NB4 (cell line): ENCODE measurements around the gene EFHC2.

Experiments
- DNase-seq: peaks from one replicate; pipeline ENCODE4 v3.0.0; 2010; ENCODE audit warnings: low read depth
- H3K4me3 ChIP-seq: one replicate; pipeline ENCODE4 v1.5.1; 2011; ENCODE audit warnings: mild to moderate bottlenecking, low read depth, low read length, moderate library complexity
- MYC ChIP-seq: IDR thresholded peaks from 2 replicates; pipeline ENCODE4 v1.6.1; 2011; ENCODE audit warnings: low read depth, low read length
- POLR2A ChIP-seq: IDR thresholded peaks from 2 replicates; pipeline ENCODE4 v1.6.1; 2011; ENCODE audit warnings: mild to moderate bottlenecking; ENCODE audit not compliant: insufficient read length; ENCODE audit errors: extremely low read depth
- TF ChIP-seq, protein P1 (sequence below): IDR thresholded peaks from one replicate; pipeline ENCODE4 v1.5.1; 2012; ENCODE audit warnings: low read depth, low read length
- TF ChIP-seq, protein P2 (sequence below): IDR thresholded peaks from 2 replicates; pipeline ENCODE4 v1.6.1; 2011; ENCODE audit warnings: low read depth, low read length

Gene EFHC2

DNA sequence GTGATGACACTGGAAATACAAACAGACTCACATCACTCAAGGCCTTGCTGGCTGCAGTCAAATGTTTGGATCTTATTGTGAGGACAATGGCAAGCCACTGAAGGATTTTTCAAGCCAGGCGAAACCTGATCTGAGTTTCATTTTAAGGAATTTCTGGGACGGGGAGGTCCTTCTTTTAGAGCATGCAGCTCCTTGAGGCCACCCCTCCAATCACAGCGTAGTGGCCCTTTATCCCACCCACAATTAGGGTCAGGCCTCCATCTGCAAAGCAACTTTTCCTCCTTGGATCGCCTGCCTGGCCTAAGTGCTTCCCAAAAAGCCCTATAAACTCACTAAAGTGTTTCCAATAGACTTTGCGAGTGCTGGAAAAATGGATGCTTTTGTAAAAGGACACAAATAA is 115.5 kb downstream of the EFHC2 start:
- H3K4me3 ChIP-seq: no peak overlapping the region
- DNase-seq: no peak
- TF ChIP-seq POLR2A (no peak), MYC (no peak)

DNA sequence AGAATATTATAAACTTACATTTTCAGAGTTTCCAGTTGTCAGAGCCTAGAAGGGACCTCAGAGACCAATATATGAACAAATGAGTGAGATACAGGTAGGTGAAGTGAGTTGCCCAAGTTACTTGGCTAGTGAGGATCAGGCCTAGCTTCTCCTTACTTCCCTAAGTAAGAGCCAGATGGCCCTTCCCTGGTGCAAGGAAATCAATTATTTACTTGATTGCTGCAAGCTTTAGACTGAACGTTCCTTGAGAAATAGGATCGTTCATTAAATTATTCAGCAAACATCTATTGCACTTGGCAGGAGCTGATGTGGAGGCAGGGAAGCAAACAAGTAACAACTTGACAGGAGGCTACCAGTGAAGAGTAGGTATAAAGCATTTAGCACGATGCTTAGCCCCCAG is 117.8 kb downstream of the EFHC2 start:
- TF ChIP-seq POLR2A (no peak), MYC (no peak)
- TF ChIP-seq, protein P1, sequence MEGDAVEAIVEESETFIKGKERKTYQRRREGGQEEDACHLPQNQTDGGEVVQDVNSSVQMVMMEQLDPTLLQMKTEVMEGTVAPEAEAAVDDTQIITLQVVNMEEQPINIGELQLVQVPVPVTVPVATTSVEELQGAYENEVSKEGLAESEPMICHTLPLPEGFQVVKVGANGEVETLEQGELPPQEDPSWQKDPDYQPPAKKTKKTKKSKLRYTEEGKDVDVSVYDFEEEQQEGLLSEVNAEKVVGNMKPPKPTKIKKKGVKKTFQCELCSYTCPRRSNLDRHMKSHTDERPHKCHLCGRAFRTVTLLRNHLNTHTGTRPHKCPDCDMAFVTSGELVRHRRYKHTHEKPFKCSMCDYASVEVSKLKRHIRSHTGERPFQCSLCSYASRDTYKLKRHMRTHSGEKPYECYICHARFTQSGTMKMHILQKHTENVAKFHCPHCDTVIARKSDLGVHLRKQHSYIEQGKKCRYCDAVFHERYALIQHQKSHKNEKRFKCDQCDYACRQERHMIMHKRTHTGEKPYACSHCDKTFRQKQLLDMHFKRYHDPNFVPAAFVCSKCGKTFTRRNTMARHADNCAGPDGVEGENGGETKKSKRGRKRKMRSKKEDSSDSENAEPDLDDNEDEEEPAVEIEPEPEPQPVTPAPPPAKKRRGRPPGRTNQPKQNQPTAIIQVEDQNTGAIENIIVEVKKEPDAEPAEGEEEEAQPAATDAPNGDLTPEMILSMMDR: no peak
- TF ChIP-seq, protein P2, sequence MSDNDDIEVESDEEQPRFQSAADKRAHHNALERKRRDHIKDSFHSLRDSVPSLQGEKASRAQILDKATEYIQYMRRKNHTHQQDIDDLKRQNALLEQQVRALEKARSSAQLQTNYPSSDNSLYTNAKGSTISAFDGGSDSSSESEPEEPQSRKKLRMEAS: no peak
- no peak for DNase-seq
- no peak overlapping the region for H3K4me3 ChIP-seq

DNA sequence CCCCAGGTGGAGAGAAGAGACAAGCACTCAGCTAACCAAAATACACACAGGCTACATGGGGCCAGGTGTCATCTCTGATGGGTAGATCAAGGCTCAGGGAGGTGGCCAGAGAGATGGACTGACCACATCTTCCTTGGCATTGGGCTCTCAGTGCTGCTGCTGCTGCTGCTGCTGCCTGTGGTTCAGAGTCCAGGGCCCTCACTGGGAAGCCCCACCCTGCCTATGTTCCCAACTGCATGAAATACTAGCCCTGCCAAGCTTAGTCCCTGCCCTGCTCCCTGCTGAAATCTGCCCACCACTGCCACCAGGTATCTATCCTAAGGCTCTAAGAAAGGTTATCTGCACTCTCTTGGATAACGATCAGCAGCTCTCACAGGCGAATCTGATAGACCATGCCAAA is 118.7 kb downstream of the EFHC2 start:
- DNase-seq: no peak
- TF ChIP-seq, protein P1: no peak
- TF ChIP-seq MYC (no peak), POLR2A (no peak)
- TF ChIP-seq, protein P2: no peak
- H3K4me3 ChIP-seq: no peak overlapping the region

DNA sequence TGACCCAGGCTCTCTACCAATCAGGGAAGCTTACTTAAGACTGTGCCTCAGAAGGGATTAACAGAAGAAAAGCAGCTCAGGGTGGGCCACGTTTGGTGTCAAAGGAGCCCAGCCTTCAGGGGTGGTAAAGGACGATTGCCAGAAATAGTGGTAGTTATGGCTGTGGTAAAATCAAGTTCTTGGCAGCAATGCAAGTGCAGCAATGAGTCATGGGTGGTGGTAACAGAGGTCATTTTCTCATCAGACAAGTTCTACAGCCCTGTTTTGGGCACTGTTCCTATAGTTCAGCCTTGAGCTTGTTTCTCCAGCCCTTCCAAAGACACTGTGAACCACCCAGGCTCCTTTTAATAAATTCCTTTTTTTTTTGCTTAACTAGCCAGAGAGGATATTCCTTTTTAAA is 120.3 kb downstream of the EFHC2 start:
- no peak for DNase-seq
- TF ChIP-seq POLR2A (no peak), MYC (no peak)
- TF ChIP-seq, protein P2: no peak
- TF ChIP-seq, protein P1: no peak

DNA sequence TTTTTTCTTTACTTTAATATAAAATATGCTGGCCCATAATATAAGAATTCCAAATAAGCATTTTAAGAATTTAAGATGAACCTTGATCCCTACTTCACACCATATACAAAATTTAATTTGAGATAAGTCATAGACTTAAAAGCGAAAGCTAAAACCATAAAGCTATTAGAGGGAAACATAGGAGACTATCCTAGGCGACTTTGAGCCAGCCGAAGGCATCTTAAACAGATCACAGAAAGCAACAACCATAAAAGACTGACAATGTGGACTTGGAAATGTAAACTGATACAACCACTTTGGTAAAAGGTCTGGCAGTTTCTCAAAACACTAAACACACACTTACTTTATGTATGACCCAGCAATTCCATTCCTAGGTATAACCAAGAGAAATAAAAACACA is 125.0 kb downstream of the EFHC2 start:
- TF ChIP-seq POLR2A (no peak), MYC (no peak)
- TF ChIP-seq, protein P2: no peak
- TF ChIP-seq, protein P1: no peak
- no peak overlapping the region for H3K4me3 ChIP-seq
- no peak for DNase-seq

More for the DNA sequence above, 120.3 kb downstream of the EFHC2 start:
- no peak overlapping the region for H3K4me3 ChIP-seq

DNA sequence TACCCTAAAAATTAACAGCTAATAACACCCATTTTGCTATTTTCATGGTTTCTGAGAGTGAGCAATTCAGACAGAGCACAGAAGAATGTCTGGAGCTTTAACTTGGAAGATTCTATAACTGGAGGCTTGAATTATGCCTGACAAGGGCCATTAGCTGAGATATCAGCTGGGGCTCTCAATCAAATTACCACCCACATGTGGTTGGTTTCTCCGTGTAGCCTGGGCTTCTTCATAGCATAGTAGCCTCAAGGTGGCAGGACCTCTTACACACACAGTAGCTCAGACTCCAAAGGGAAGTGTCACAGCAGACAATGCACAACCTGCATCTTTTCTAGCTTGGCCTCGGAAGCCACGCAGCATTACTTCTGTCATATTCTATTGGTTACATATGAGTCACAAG is 127.3 kb downstream of the EFHC2 start:
- TF ChIP-seq POLR2A: no peak
- TF ChIP-seq, protein P1: no peak
- TF ChIP-seq, protein P2: no peak
- H3K4me3 ChIP-seq: no peak overlapping the region
- no peak for DNase-seq
